NCI-H2107 treated with DMSO at 0.1 percent for 48 hours (cell line): ENCODE measurements around the gene C1orf116.

ENCODE experiments used
- DNase-seq: peaks from one replicate; lab custom pipeline; 2025; ENCODE audit not compliant: unreplicated experiment; lab: John Stamatoyannopoulos, UW

C1orf116 gene

GRCh38 chr1:207000651-207001291 lies 31.8 kb downstream of the C1orf116 start:
- DNase-seq, result no peak

- DNase-seq, result no peak
These were observed 33.7 kb downstream of the C1orf116 start for GRCh38 chr1:206998816-206999215.

GRCh38 chr1:206992790-206993189 lies 39.8 kb downstream of the C1orf116 start:
- DNase-seq, result no peak

GRCh38 chr1:206987873-206988272 lies 44.7 kb downstream of the C1orf116 start:
- DNase-seq, result no peak

- DNase-seq, result no peak
These were observed 45.7 kb downstream of the C1orf116 start for GRCh38 chr1:206986885-206987284.

GRCh38 chr1:206986402-206986801 lies 46.2 kb downstream of the C1orf116 start:
- DNase-seq, result no peak

- no peak for DNase-seq
These were observed 47.3 kb downstream of the C1orf116 start for GRCh38 chr1:206985162-206985749.

- DNase-seq, result peak; percentile 39
These were observed 50.3 kb downstream of the C1orf116 start for GRCh38 chr1:206982216-206982615.

GRCh38 chr1:206979379-206980043 lies 53.0 kb downstream of the C1orf116 start:
- no peak for DNase-seq

- no peak for DNase-seq
These were observed 54.3 kb downstream of the C1orf116 start for GRCh38 chr1:206978259-206978658.

- DNase-seq, result no peak
These were observed 57.2 kb downstream of the C1orf116 start for GRCh38 chr1:206975306-206975705.

GRCh38 chr1:206974140-206974539 lies 58.4 kb downstream of the C1orf116 start:
- DNase-seq, result no peak

GRCh38 chr1:206972728-206973127 lies 59.8 kb downstream of the C1orf116 start:
- DNase-seq, result no peak

GRCh38 chr1:206971029-206971655 lies 61.4 kb downstream of the C1orf116 start:
- DNase-seq, result no peak

- no peak for DNase-seq
These were observed 62.1 kb downstream of the C1orf116 start, which contains the start of gene FCAMR for GRCh38 chr1:206970446-206970845. FCAMR (minus strand) TSS chr1:206970460; CDS start chr1:206970125, 335 bp downstream.

- DNase-seq, result no peak
These were observed 63.5 kb downstream of the C1orf116 start for GRCh38 chr1:206969090-206969489.
